ENCODE data around the gene SLC41A3.
A peak's percentile ranks its signal among the peaks of the same experiment; 100 is the strongest.

Gene SLC41A3

GRCh38 chr3:126083913-126084767, at the start of gene SLC41A3:
Gene SLC41A3, minus strand, starts transcription at chr3:126084124. Its CDS starts 15,905 bp downstream, at chr3:126068219.
- peak; percentile 62 for DNase-seq (ENCODE audit: low read depth)
- no peak for TF ChIP-seq CTCF (conservative IDR thresholded peaks at IDR 0.05; ENCODE audit: control insufficient read depth, insufficient read depth, low read depth, low read length)
- peak within 1 kb of the TSS; percentile 54 for H3K4me3 ChIP-seq (ENCODE audit: control insufficient read depth, low read depth, low read length)

- no peak for TF ChIP-seq CTCF (conservative IDR thresholded peaks at IDR 0.05; ENCODE audit: control insufficient read depth, insufficient read depth, low read depth, low read length)
- DNase-seq (ENCODE audit: low read depth), result no peak
- no peak overlapping the region for H3K4me3 ChIP-seq (ENCODE audit: control insufficient read depth, low read depth, low read length)
These were observed 49.7 kb upstream of the SLC41A3 start for GRCh38 chr3:126133606-126134005.

GRCh38 chr3:126132751-126133511, 49.0 kb upstream of the SLC41A3 start:
- DNase-seq (ENCODE audit: low read depth), result no peak
- no peak for TF ChIP-seq CTCF (conservative IDR thresholded peaks at IDR 0.05; ENCODE audit: control insufficient read depth, insufficient read depth, low read depth, low read length)

GRCh38 chr3:126131881-126132750, 48.2 kb upstream of the SLC41A3 start:
- H3K4me3 ChIP-seq (ENCODE audit: control insufficient read depth, low read depth, low read length), result no peak overlapping the region
- no peak for DNase-seq (ENCODE audit: low read depth)
- TF ChIP-seq CTCF (conservative IDR thresholded peaks at IDR 0.05; ENCODE audit: control insufficient read depth, insufficient read depth, low read depth, low read length), result no peak

More at GRCh38 chr3:126132751-126133511, 49.0 kb upstream of the SLC41A3 start:
- no peak overlapping the region for H3K4me3 ChIP-seq (ENCODE audit: control insufficient read depth, low read depth, low read length)

GRCh38 chr3:126130981-126131745, 47.2 kb upstream of the SLC41A3 start:
- no peak overlapping the region for H3K4me3 ChIP-seq (ENCODE audit: control insufficient read depth, low read depth, low read length)
- DNase-seq (ENCODE audit: low read depth), result no peak
- no peak for TF ChIP-seq CTCF (conservative IDR thresholded peaks at IDR 0.05; ENCODE audit: control insufficient read depth, insufficient read depth, low read depth, low read length)

All from fibroblast of mammary gland (primary cell).